SK-N-SH (cell line): ENCODE data around the gene MUTYH. TPM values are rescaled to one million over a fixed set of nuclear protein-coding genes. Genes with fewer than 3 reads are reported as not detected.
A peak's percentile ranks its signal among the peaks of the same experiment; 100 is the strongest.

ENCODE experiments used
- CTCF ChIA-PET: fragments of 300-600, 350-600 bp; formaldehyde crosslinking; extraction: SDS; loops from one replicate; lab custom pipeline; 2021; lab: Yijun Ruan, JAX
- POLR2A ChIA-PET: fragments of 350-600 bp; sonication (Branson Sonifier 250); formaldehyde crosslinking; extraction: SDS; loops from one replicate; lab custom pipeline; 2020; ENCODE audit warnings: antibody characterized with exemption, inconsistent platforms; lab: Yijun Ruan, JAX
- DNase-seq: peaks from one replicate; pipeline ENCODE4 v3.0.0; 2012
- H2AFZ ChIP-seq: fragments of 200-600 bp; sonication (generic); 2 replicates; pipeline ENCODE4 v1.8.1; 2016; ENCODE audit warnings: antibody characterized with exemption, mild to moderate bottlenecking, low read depth
- H3F3A ChIP-seq: fragments of 200-600 bp; sonication (generic); replicated peaks from 2 replicates; pipeline ENCODE3; 2016; ENCODE audit warnings: antibody characterized with exemption, mild to moderate bottlenecking; ENCODE audit not compliant: insufficient read depth
- H3K27ac ChIP-seq, 2 experiments: fragments of 200-500 bp in 1 of 2; fragments of 200-600 bp in 1 of 2; sonication (Bioruptor generic) in 1 of 2; sonication (generic), shearing (Covaris generic) in 1 of 2; 2 replicates each; pipeline versions ENCODE4 v1.5.1 to v1.6.1; 2014 to 2016; ENCODE audit warnings: low read depth in 2 of 2, inconsistent platforms in 1 of 2, low read length in 1 of 2, mild to moderate bottlenecking in 1 of 2, mixed read lengths in 1 of 2
- H3K27me3 ChIP-seq: fragments of 200-600 bp; sonication (generic), shearing (Covaris generic); 2 replicates; pipeline ENCODE4 v1.6.1; 2016; ENCODE audit warnings: mixed run types; ENCODE audit not compliant: insufficient read depth
- H3K36me3 ChIP-seq, 2 experiments: fragments of 200-500 bp in 1 of 2; fragments of 200-600 bp in 1 of 2; sonication (Bioruptor generic) in 1 of 2; sonication (generic) in 1 of 2; replicated peaks in 1 of 2; 2 replicates each; pipeline versions ENCODE3 to v1.5.1; 2014 to 2016; ENCODE audit warnings: low read length in 1 of 2, mild to moderate bottlenecking in 1 of 2; ENCODE audit not compliant: insufficient read depth in 2 of 2, control insufficient read depth in 1 of 2
- H3K4me1 ChIP-seq, 2 experiments: fragments of 200-500 bp in 1 of 2; fragments of 200-600 bp in 1 of 2; sonication (Bioruptor generic) in 1 of 2; sonication (generic), shearing (Covaris generic) in 1 of 2; 2 replicates each; pipeline versions ENCODE4 v1.5.1 to v1.6.1; 2014 to 2016; ENCODE audit warnings: low read depth in 1 of 2, low read length in 1 of 2, mixed run types in 1 of 2; ENCODE audit not compliant: insufficient read depth in 2 of 2, control insufficient read depth in 1 of 2
- H3K4me2 ChIP-seq: fragments of 200-600 bp; sonication (generic), shearing (Covaris generic); 2 replicates; pipeline ENCODE4 v1.6.1; 2017; ENCODE audit warnings: mixed run types
- H3K4me3 ChIP-seq, 2 experiments: fragments of 200-500 bp in 1 of 2; fragments of 200-600 bp in 1 of 2; sonication (Bioruptor generic) in 1 of 2; sonication (generic), shearing (Covaris generic) in 1 of 2; 2 replicates each; pipeline versions ENCODE4 v1.5.1 to v1.8.1; 2014 to 2016; ENCODE audit warnings: low read depth in 2 of 2, inconsistent platforms in 1 of 2, low read length in 1 of 2, mild to moderate bottlenecking in 1 of 2, mixed read lengths in 1 of 2, moderate library complexity in 1 of 2
- H3K79me2 ChIP-seq: fragments of 200-600 bp; sonication (generic); 2 replicates; pipeline ENCODE4 v1.8.1; 2017; ENCODE audit warnings: mild to moderate bottlenecking; ENCODE audit not compliant: insufficient read depth
- H3K9ac ChIP-seq: fragments of 200-600 bp; sonication (generic); 2 replicates; pipeline ENCODE4 v1.6.1; 2017; ENCODE audit warnings: mixed run types
- H3K9me2 ChIP-seq: fragments of 200-600 bp; sonication (generic); 2 replicates; pipeline ENCODE4 v1.6.1; 2017; ENCODE audit warnings: mixed run types
- H3K9me3 ChIP-seq: fragments of 200-600 bp; sonication (generic); 2 replicates; pipeline ENCODE4 v1.6.1; 2017; ENCODE audit warnings: mixed run types, mild to moderate bottlenecking, moderate library complexity
- H4K20me1 ChIP-seq: fragments of 200-600 bp; sonication (generic); 2 replicates; pipeline ENCODE4 v1.6.1; 2017; ENCODE audit warnings: mild to moderate bottlenecking, mixed run types; ENCODE audit not compliant: insufficient read depth
- EZH2phosphoT487 ChIP-seq: fragments of 200-600 bp; sonication (generic); IDR thresholded peaks from 2 replicates; pipeline ENCODE4 v1.6.1; 2017; ENCODE audit warnings: low read depth, mixed run types, mild to moderate bottlenecking, antibody characterized with exemption, moderate library complexity, borderline replicate concordance
- GATA2 ChIP-seq: sonication (generic); formaldehyde crosslinking; IDR thresholded peaks from 2 replicates; pipeline ENCODE4 v1.5.0; 2020; ENCODE audit warnings: mild to moderate bottlenecking, missing genetic modification reagents
- MXI1 ChIP-seq: IDR thresholded peaks from 2 replicates; pipeline ENCODE4 v1.6.1; 2012; ENCODE audit warnings: mild to moderate bottlenecking, low read depth, low read length, improper control_type of control experiment
- NFIC ChIP-seq: IDR thresholded peaks from 2 replicates; pipeline ENCODE4 v1.4.0; 2012; ENCODE audit warnings: borderline replicate concordance
- NRF1 ChIP-seq: IDR thresholded peaks from 2 replicates; pipeline ENCODE4 v1.6.1; 2012; ENCODE audit warnings: low read depth, mild to moderate bottlenecking, low read length
- POLR2AphosphoS5 ChIP-seq: IDR thresholded peaks from 2 replicates; pipeline ENCODE4 v1.6.1; 2012; ENCODE audit warnings: low read depth, low read length
- RXRA ChIP-seq: IDR thresholded peaks from 2 replicates; pipeline ENCODE4 v1.4.0; 2012; ENCODE audit warnings: low read depth, mild to moderate bottlenecking, borderline replicate concordance
- TEAD4 ChIP-seq: IDR thresholded peaks from 2 replicates; pipeline ENCODE4 v1.4.0; 2012; ENCODE audit warnings: mild to moderate bottlenecking, borderline replicate concordance; ENCODE audit not compliant: insufficient read depth
- YY1 ChIP-seq: IDR thresholded peaks from 2 replicates; pipeline ENCODE4 v1.4.0; 2012; ENCODE audit warnings: low read depth, mild to moderate bottlenecking
- ZBTB33 ChIP-seq: IDR thresholded peaks from 2 replicates; pipeline ENCODE4 v1.4.0; 2012; ENCODE audit warnings: low read depth, borderline replicate concordance
- WGBS: methylation state at CpG from one replicate; pipeline ENCODE4 v1.1.6; 2017; ENCODE audit warnings: low lambda C conversion rate; 5-methylcytosine and 5-hydroxymethylcytosine counted together
- polyA plus RNA-seq, 3 experiments: library from polyadenylated mRNA; depleted of rRNA; stranded (reverse); fragments of >200 nt; gene quantifications; 2 replicates each; pipeline ENCODE4 v1.2.3, GENCODE V29; 2012

Gene MUTYH
- polyA plus RNA-seq, 1 of the 3 experiments (the other 2 are of a cell fraction): 23.3 TPM

- H3K4me3 ChIP-seq: no peak overlapping the region
- no peaks in the 10 kb centered on the region for H3F3A ChIP-seq
- no peak overlapping the region for H3K9ac ChIP-seq
- WGBS: 71% methylated on average over 5 of the region's 5 CpGs
- no peak overlapping the region for H2AFZ ChIP-seq
- H3K4me2 ChIP-seq: no peak overlapping the region
- no peaks in the 10 kb centered on the region for H3K79me2 ChIP-seq
- no peaks in the 10 kb centered on the region for H3K9me3 ChIP-seq
- POLR2A ChIA-PET: interaction anchor here (4.9 kb wide), 1 partner anchor 11 kb away, joined by 38 read pairs; the partner anchor contains the start of genes MUTYH and TOE1
- H3K27me3 ChIP-seq: no peaks in the 10 kb centered on the region
- CTCF ChIA-PET: interaction anchor here (0.9 to 2.3 kb wide), 4 partner anchors 11 to 28 kb away, joined by 3 to 8 read pairs (median 5); partner anchors contain the start of genes MUTYH and TOE1
- H4K20me1 ChIP-seq: no peaks in the 10 kb centered on the region
- no peak overlapping the region for H3K27ac ChIP-seq
- H3K36me3 ChIP-seq: peaks cover 2 to 28% of the 10 kb centered on the region in 2 experiments
- DNase-seq: no peak
- peaks cover 0 to 8% of the 10 kb centered on the region in 2 experiments; a peak in 1 of 4 replicates for H3K4me1 ChIP-seq
- TF ChIP-seq MXI1: no peak
- TF ChIP-seq POLR2AphosphoS5: no peak
- no peaks in the 10 kb centered on the region for H3K9me2 ChIP-seq
Observed at GRCh38 chr1:45328680-45329079, 11.6 kb downstream of the MUTYH start.

- ChIA-PET CTCF (interaction anchor here (0.9 to 2.3 kb wide), 4 partner anchors 22 to 313 kb away, joined by 5 to 8 read pairs (median 6); no protein-coding TSS in a partner anchor), POLR2A (interaction anchor here (0.5 to 4.9 kb wide), 4 partner anchors 12 to 121 kb away, joined by 3 to 38 read pairs (median 4); partner anchors contain the start of genes MUTYH and TOE1)
- peaks cover 0 to 22% of the 10 kb centered on the region in 2 experiments for H3K36me3 ChIP-seq
- no peak overlapping the region for H3K4me2 ChIP-seq
- TF ChIP-seq NFIC: no peak
- no peak for TF ChIP-seq EZH2phosphoT487
- no peak for TF ChIP-seq ZBTB33
- TF ChIP-seq YY1: no peak
- no peak for TF ChIP-seq GATA2 (CRISPR knock-in tag)
- TF ChIP-seq NRF1: no peak
- TF ChIP-seq RXRA: no peak
- no peak for TF ChIP-seq POLR2AphosphoS5
- TF ChIP-seq TEAD4: no peak
- H3K9me3 ChIP-seq: no peaks in the 10 kb centered on the region
- no peak overlapping the region for H3K4me3 ChIP-seq
- peak; percentile 48 for DNase-seq
- peaks cover 0 to 8% of the 10 kb centered on the region in 2 experiments; a peak in 1 of 4 replicates for H3K4me1 ChIP-seq
- no peaks in the 10 kb centered on the region for H3K79me2 ChIP-seq
- WGBS: 64% methylated on average over 3 of the region's 19 CpGs
- no peak overlapping the region for H3K9ac ChIP-seq
- H3F3A ChIP-seq: no peaks in the 10 kb centered on the region
- H2AFZ ChIP-seq: no peak overlapping the region
- no peaks in the 10 kb centered on the region for H3K9me2 ChIP-seq
- H3K27ac ChIP-seq: peak overlapping the region in 1 of 2 experiments; percentile 13; a peak in 1 of 4 replicates
- H4K20me1 ChIP-seq: no peaks in the 10 kb centered on the region
- H3K27me3 ChIP-seq: no peaks in the 10 kb centered on the region
Observed at GRCh38 chr1:45327644-45328515, 12.4 kb downstream of the MUTYH start.
